Nucleus accumbens (tissue), 56 donors: Measurements from ENCODE around the gene CEP95.
"Not testable (repeated sequence)": the region's sequence is repeated elsewhere in the genome, so short reads cannot be mapped to it uniquely, and the experiment has no call there.

Experiments used
- DNase-seq, 56 donors: peaks; one replicate each; lab custom pipeline; 2025; lab: John Stamatoyannopoulos, UW

CEP95 gene

DNA sequence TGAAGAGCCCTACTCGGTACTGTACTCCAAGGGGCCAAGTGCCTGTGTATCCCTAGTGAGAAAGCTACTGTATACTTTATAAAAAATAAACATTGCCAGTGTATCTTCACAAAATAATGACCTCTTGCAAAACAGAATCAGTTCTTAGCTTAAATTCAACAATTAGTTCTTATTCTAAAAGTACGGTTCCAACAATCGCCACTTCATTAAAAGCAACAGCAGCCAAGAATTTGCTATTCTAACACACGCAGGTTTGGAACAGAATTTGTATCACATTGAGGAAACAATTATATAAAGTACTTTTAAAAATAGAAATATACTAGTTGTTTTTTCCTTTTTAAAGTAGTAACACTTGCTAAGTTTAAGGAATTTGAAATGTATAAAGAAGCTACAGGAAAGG, 48.5 kb downstream of the CEP95 start:
- no peak for DNase-seq

DNA sequence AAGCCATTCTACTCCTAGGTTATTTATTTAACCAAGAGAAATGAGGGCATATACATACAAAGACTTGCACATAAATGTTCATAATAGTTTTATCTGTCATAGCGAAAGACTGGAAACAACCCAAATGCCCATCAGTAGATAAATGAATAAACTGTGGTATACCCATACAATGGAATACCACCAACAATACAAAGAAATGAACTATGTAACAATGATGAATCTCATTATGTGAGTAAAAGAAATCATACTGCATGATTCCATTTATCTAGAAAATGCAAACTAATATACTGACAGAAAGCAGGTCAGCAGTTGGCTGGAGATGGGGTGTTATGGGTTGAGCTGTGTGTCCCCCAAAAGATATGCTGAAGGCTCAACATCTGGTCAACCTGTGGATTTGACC, 57.3 kb downstream of the CEP95 start:
- DNase-seq = no peak

DNA sequence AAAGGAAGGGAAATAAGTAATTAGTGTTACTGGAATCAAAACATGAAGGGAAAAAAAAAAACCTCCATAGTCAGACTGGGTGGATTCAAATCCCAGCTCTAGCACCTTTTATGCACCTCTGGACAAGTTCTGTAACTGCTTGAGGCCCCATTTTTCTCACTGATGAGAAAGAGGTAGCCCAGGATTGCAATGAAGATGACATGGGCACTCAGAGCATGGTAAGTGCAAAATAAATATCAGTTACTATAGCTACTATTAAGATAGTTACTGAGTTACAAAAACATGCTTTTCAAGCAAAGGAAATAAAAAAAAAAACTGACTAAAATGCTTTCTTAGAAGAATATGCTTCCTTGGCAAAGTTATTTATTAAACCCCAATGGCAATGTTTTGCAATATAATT, 58.8 kb downstream of the CEP95 start:
- no peak for DNase-seq

DNA sequence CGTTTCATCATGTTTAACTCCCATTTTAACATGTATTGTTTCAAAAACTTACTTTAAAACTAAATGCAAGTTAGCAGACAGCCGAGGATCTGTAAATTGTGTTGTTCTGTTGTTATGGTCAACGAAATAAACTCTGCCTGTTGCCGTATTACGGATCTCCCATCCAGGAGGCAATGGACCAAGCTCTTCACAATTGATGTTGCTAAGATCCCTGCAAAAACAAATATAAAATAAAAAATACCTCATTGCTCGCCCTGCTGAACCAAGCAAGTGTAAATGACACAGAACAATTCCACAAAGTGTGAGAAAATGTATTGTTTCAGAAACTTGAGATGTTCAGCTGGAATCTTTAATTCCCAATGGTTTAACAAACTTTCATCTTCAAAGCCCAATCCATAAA, 65.0 kb downstream of the CEP95 start:
- DNase-seq = no peak

DNA sequence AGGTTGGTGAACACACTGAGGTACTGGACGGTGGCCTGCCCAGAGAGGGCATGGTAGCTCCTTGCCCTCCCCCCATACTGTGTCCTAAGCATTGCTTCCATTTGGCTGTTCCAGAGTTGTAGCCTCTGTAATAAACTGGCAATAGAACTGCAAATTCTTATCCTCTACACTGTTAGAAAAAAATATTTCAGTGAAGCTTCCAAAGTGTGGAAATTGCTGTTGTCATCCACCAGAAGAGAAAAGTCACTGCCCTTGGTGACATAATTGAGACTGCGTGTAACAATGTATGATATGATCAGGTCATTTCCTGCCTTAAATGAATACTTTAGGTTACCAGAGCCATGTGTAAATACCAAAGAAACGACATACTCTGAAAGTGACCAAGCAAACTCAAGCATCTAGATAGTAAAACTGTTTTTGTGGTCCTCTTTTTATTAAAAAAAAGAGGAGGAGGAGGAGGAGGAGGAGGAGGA, 65.9 kb downstream of the CEP95 start:
- DNase-seq = no peak

DNA sequence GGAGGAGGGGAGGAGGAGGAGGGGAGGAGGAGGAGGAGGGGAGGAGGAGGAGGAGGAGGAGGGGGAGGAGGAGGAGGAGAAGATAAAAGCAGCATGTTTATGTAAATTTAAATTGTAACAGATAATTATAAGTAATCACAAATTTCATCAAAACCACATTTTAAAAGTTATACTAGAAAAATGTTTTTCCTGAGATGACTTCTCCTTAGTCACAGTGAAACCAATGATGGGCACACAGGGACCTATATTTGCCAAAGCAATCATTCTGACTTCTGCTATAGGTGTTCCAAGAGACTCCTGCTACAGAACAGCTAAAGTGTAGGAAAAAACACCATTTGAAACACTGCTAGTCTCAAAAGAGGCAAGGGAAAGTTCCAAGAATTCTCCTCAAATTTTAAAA, 66.4 kb downstream of the CEP95 start:
- no peak for DNase-seq

DNA sequence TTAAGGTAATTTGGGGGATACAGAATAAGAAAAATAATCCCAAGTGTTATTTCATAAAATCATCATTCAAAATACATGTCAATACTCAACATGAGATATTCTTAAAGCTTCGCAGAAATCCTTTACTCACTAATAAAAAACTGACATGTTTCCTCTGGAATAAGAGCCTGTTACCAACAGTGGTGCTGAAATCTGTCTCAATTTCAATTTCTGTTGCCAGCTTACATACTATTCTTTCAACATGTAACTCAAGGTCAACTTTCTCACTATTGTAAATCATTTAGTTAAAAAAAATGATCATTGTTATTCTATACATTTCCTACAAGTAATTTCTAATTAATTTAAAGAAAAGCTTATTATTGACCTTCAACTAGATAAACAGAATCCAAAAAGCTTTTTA, 67.9 kb downstream of the CEP95 start:
- DNase-seq = no peak

DNA sequence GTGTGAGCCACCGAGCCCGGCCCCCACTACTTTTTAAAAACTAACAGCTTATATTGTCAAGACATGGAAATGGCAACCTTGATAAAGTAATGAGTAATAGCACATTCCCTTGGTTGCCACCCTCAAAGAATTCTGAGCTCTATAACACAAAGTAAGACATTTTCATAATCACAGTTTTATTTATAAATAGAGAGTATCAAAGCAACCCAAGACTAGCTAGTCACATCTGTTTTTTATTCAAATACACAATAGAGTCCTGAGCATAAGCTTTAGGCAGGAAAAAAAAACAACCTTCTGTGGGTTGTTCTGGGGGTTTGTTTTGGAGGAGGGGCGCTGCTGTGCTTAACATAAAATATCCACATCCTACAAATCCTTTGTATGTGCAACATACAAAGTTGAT, 68.7 kb downstream of the CEP95 start:
- no peak for DNase-seq

DNA sequence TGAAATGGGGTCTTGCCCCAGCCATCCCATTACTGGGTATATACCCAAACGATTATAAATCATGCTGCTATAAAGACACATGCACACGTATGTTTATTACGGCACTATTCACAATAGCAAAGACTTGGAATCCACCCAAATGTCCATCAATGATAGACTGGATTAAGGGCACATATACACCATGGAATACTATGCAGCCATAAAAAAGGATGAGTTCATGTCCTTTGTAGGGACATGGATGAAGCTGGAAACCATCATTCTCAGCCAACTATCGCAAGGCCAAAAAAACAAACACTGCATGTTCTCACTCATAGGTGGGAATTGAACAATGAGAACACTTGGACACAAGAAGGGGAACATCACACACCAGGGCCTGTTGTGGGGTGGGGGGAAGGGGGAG, 70.2 kb downstream of the CEP95 start:
- not testable (repeated sequence) for DNase-seq

DNA sequence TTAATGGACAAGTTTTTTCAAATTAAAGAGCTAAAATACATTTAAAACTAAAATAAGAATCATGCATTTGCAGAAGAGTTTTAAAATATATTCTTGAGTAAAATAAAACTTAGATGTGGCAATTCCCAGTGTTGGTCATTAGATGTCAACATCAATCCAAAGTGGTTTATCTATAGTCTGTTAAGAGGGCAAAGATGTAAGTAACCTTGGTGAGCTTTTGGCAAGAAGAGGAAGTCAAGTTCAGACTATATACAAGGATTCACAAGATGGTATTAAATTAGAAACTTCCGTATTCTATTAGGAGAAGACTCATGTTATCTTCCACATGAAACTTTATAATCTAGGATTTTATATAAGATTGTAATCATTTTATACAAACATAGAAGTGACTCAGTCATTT, 73.1 kb downstream of the CEP95 start:
- DNase-seq = no peak

DNA sequence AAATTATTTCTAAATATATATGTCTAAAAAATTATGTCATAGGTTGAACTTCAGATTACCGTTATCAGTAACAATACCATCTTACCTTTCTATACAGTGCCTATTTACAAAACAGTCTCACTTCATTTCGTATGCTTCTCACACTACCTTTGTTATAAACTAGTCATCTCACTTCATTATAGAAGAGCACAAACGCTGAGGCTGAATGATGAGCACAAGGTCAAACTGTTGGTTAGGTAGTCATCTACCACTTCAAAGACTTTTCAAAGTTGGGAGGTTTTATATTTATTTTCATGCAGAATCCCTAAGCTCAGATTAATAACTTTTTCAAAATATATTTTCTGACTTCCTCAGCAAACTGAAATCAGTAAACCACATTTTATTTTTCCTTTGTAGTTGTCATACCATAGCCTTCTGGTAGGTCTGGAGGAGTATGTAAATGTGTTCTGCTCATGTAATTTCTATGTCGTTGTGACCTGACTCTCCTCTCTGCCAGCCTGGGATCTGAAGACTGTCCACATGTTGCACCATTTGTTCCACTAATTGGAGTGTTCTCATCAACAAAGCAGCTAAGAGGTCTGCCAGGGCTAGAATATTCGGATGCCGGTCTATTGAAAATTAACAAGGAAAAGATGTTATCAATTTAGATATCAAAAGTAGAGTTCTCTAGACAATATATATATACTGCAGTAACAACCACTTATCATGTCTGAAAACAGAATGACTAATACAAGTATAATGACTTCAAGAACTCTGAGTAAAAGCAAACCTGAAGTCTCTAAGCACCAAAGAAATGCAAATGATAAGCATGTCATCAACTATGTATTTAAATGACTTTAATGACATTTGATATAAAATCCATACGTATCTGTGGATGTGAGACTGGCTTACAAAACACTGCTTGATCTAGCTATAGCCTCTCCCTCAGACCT, 73.9 kb downstream of the CEP95 start:
- no peak for DNase-seq

DNA sequence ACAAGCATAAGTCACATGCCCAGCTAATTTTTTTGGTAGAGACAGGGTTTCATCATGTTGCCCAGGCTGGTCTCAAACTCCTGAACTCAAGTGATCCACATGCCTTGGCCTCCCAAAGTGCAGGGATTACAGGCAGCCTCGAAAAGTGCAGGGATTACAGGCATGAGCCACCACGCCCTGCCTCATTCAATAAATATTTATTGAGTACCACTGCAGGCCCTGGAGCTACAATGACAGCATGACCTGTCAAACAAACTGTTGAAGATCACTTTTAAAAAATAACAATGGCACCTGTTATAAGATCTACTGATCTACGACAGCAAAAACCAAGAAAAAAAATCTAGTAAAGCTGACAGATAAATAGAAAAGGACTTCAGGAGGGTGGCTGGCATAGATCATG, 76.3 kb downstream of the CEP95 start:
- DNase-seq = no peak

DNA sequence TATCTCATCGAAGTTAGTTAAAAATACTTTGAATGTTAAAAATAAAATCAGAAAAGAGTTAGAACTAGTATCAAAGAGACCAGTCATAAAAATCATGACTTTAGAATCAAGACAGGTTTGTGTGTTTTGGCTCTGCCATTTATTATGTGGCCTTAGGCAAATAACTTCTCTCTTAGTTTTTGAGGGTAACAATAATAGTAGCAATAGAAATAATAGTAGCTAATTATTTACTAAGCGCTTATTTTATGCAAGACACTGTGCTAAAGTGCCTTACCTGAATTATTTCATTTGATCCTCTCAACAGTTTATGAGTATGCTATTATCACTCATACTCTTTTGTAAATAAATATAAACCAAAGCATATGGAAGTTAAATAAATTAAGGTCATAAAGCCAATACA, 78.4 kb downstream of the CEP95 start:
- DNase-seq = no peak
